Keratinocyte (primary cell): ENCODE measurements around the gene ZNF292. TPM values are rescaled to one million over a fixed set of nuclear protein-coding genes. Genes with fewer than 3 reads are reported as not detected.

Experiments used
- DNase-seq: peaks from one replicate; pipeline ENCODE4 v3.0.0-alpha.2; 2011; ENCODE audit warnings: low read depth, missing footprints, low spot score
- FAIRE-seq: peaks from 2 replicates; lab custom pipeline; 2011; peaks lifted over from hg19 to GRCh38; lab: Jason Lieb, UNC
- H2AFZ ChIP-seq: 2 replicates; pipeline ENCODE4 v1.6.0; 2012; ENCODE audit warnings: low read length, control low read depth, inconsistent platforms; ENCODE audit not compliant: control insufficient read depth
- H3K27ac ChIP-seq: 2 replicates; pipeline ENCODE4 v1.5.1; 2011; ENCODE audit warnings: low read length; ENCODE audit not compliant: control insufficient read depth, insufficient read depth
- H3K27me3 ChIP-seq: 3 replicates; pipeline ENCODE4 v1.6.0; 2011; ENCODE audit warnings: low read length; ENCODE audit not compliant: control insufficient read depth, insufficient read depth; ENCODE audit errors: extremely low read depth
- H3K36me3 ChIP-seq, 2 experiments: 2 replicates in 1 of 2; 3 replicates in 1 of 2; pipeline ENCODE4 v1.5.1; 2011; ENCODE audit warnings: low read length in 2 of 2, mild to moderate bottlenecking in 1 of 2; ENCODE audit not compliant: control insufficient read depth in 2 of 2, insufficient read depth in 2 of 2; ENCODE audit errors: extremely low read depth in 1 of 2
- H3K4me1 ChIP-seq: 3 replicates; pipeline ENCODE4 v1.5.1; 2011; ENCODE audit warnings: low read length; ENCODE audit not compliant: control insufficient read depth, insufficient read depth; ENCODE audit errors: extremely low read depth
- H3K4me2 ChIP-seq: 3 replicates; pipeline ENCODE4 v1.6.0; 2011; ENCODE audit warnings: low read depth, low read length; ENCODE audit not compliant: control insufficient read depth, insufficient read depth; ENCODE audit errors: extremely low read depth
- H3K4me3 ChIP-seq, 3 experiments: fragments of 200-600 bp in 1 of 3; sonication (generic) in 1 of 3; 2 replicates in 2 of 3; 3 replicates in 1 of 3; pipeline ENCODE4 v1.5.1; 2011 to 2016; ENCODE audit warnings: low read length in 3 of 3, mild to moderate bottlenecking in 3 of 3, control low read depth in 2 of 3, inconsistent platforms in 1 of 3, low read depth in 1 of 3, mixed read lengths in 1 of 3, mixed run types in 1 of 3, moderate library complexity in 1 of 3; ENCODE audit not compliant: control insufficient read depth in 2 of 3, insufficient read depth in 2 of 3; ENCODE audit errors: extremely low read depth in 1 of 3
- H3K79me2 ChIP-seq: 2 replicates; pipeline ENCODE4 v1.6.0; 2012; ENCODE audit warnings: low read length; ENCODE audit not compliant: control insufficient read depth, insufficient read depth
- H3K9ac ChIP-seq: 3 replicates; pipeline ENCODE4 v1.6.0; 2011; ENCODE audit warnings: low read length; ENCODE audit not compliant: control insufficient read depth, insufficient read depth; ENCODE audit errors: extremely low read depth
- H3K9me1 ChIP-seq: 3 replicates; pipeline ENCODE4 v1.6.0; 2011; ENCODE audit warnings: low read length; ENCODE audit not compliant: control insufficient read depth, insufficient read depth; ENCODE audit errors: extremely low read depth
- H3K9me3 ChIP-seq: 2 replicates; pipeline ENCODE4 v1.5.1; 2012; ENCODE audit warnings: low read depth, low read length; ENCODE audit not compliant: control insufficient read depth
- H4K20me1 ChIP-seq: 3 replicates; pipeline ENCODE4 v1.6.0; 2011; ENCODE audit warnings: low read length; ENCODE audit not compliant: control insufficient read depth, insufficient read depth; ENCODE audit errors: extremely low read depth
- CTCF ChIP-seq, 3 experiments: IDR thresholded peaks in 1 of 3; conservative IDR thresholded peaks in 1 of 3; optimal IDR thresholded peaks in 1 of 3; 2 replicates in 2 of 3; 3 replicates in 1 of 3; pipeline versions ENCODE3 to v1.5.1; 2011; ENCODE audit warnings: low read length in 3 of 3, mild to moderate bottlenecking in 3 of 3, moderate library complexity in 2 of 3, control low read depth in 1 of 3, inconsistent platforms in 1 of 3; ENCODE audit not compliant: insufficient read depth in 2 of 3; ENCODE audit errors: extremely low read depth in 1 of 3
- EZH2 ChIP-seq: IDR thresholded peaks from one replicate; pipeline ENCODE4 v1.6.1; 2012; ENCODE audit warnings: inconsistent platforms, mild to moderate bottlenecking, low read length, moderate library complexity
- dilution Hi-C: fragments of 300-500 bp; cut with MboI; formaldehyde crosslinking; loops from one replicate; pipeline ENCODE4 v1.7.0; 2020; ENCODE audit warnings: low sequenced_read_pairs; ENCODE audit not compliant: extremely low pct_ligation_motif_present
- polyA plus RNA-seq, 5 experiments: library from polyadenylated mRNA; depleted of rRNA in 3 of 5; stranded (reverse) in 3 of 5; stranded (forward) in 1 of 5; unstranded in 1 of 5; fragments of >200 nt; gene quantifications; 1 replicate in 1 of 5; 2 replicates in 3 of 5; 3 replicates in 1 of 5; pipeline versions ENCODE4 v1.2.1 to v1.2.3, GENCODE V29; 2011 to 2012; ENCODE audit warnings: missing spikeins in 2 of 5, low read depth in 1 of 5, low replicate concordance in 1 of 5

Gene ZNF292
- polyA plus RNA-seq, 1 donor (not counting 4 experiments of a cell fraction or from before 2014, with no cell fraction given), result 8.4 TPM

DNA sequence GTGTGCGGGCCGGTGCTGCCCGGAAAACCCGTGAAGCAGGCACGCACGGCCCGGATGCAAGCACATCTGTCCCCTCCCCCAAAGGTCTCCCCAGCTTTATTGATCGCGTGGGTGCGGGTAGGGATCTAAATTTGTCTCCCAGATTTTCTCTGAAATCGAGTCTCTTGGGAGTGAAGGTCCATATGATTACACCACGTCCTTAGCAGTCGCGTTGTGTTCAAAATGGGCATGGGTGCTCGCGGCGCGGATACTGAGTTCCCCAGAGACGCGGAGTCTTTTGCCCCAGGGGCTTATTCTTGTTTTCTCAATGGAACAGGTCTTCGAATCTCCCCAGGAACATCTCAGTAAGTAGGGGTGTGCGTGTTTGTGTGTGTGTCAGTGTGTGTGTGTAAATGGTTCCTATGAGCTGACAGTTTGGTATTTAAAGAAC, 2.8 kb upstream of the ZNF292 start:
- TF ChIP-seq EZH2 (no peak), CTCF (optimal IDR thresholded peaks at IDR 0.05 in 1 of 3, IDR thresholded peaks at IDR 0.05 in 1 of 3, conservative IDR thresholded peaks at IDR 0.05 in 1 of 3; ENCODE audit: extremely low read depth in 1 of 3, insufficient read depth in 2 of 3, low read length in 3 of 3) (no peak)
- Histone ChIP-seq H3K4me3 (peak overlapping the region; percentile 29 to 69 (median 35)), H4K20me1 (no peaks in the 10 kb centered on the region), H3K4me2 (peak overlapping the region; percentile 85), H3K9me1 (no peaks in the 10 kb centered on the region), H2AFZ (peak overlapping the region; percentile 94), H3K9ac (peak overlapping the region; percentile 69), H3K27me3 (no peaks in the 10 kb centered on the region), H3K9me3 (no peaks in the 10 kb centered on the region), H3K4me1 (peaks cover 38% of the 10 kb centered on the region), H3K79me2 (peaks cover 21% of the 10 kb centered on the region), H3K27ac (peak overlapping the region; percentile 32), H3K36me3 (no peaks in the 10 kb centered on the region)
- dilution Hi-C loops, result no loop called here
- DNase-seq (no peak), FAIRE-seq (no peak)

- no peak for TF ChIP-seq CTCF (optimal IDR thresholded peaks at IDR 0.05 in 1 of 3, IDR thresholded peaks at IDR 0.05 in 1 of 3, conservative IDR thresholded peaks at IDR 0.05 in 1 of 3; ENCODE audit: extremely low read depth in 1 of 3, insufficient read depth in 2 of 3, low read length in 3 of 3)
- TF ChIP-seq EZH2, result no peak
- Histone ChIP-seq H3K27ac (peak overlapping the region; percentile 95), H3K9ac (peak overlapping the region; percentile 92), H4K20me1 (no peaks in the 10 kb centered on the region), H3K9me3 (no peaks in the 10 kb centered on the region), H3K4me1 (peaks cover 38% of the 10 kb centered on the region), H3K79me2 (peaks cover 42% of the 10 kb centered on the region), H3K27me3 (no peaks in the 10 kb centered on the region), H3K4me3 (peak overlapping the region; percentile 71 to 89 (median 83)), H3K36me3 (no peaks in the 10 kb centered on the region), H2AFZ (peak overlapping the region; percentile 94), H3K4me2 (peak overlapping the region; percentile 90), H3K9me1 (no peaks in the 10 kb centered on the region)
- DNase-seq (no peak), FAIRE-seq (peak; percentile 48)
- dilution Hi-C loops, result no loop called here
These were observed 748 bp upstream of the ZNF292 start for GRCh38 chr6:87154641-87154992.
